HL-60 (cell line): Measurements from ENCODE around the gene MRTFA.
"Not testable (repeated sequence)": the region's sequence is repeated elsewhere in the genome, so short reads cannot be mapped to it uniquely, and the experiment has no call there.

Experiments
- DNase-seq, 2 experiments: peaks; one replicate each; pipeline ENCODE4 v3.0.0-alpha.2; 2010 to 2020; ENCODE audit warnings: low read depth in 1 of 2, low spot score in 1 of 2
- H3K27ac ChIP-seq: fragments of 250-450 bp; sonication (Bioruptor Pico); replicated peaks from 2 replicates; pipeline ENCODE4 v1.5.1; 2020; ENCODE audit warnings: mild to moderate bottlenecking, moderate library complexity
- H3K27me3 ChIP-seq: fragments of 250-450 bp; sonication (Bioruptor Pico); 2 replicates; pipeline ENCODE4 v1.5.1; 2021; ENCODE audit warnings: mild to moderate bottlenecking, moderate library complexity; ENCODE audit not compliant: insufficient read depth, poor library complexity, severe bottlenecking
- H3K4me3 ChIP-seq: replicated peaks from 2 replicates; pipeline ENCODE4 v1.5.1; 2011; ENCODE audit warnings: mild to moderate bottlenecking, control low read depth, low read length; ENCODE audit not compliant: insufficient read depth
- GABPA ChIP-seq: IDR thresholded peaks from 2 replicates; pipeline ENCODE4 v1.6.1; 2012; ENCODE audit warnings: low read depth
- POLR2AphosphoS5 ChIP-seq: IDR thresholded peaks from 2 replicates; pipeline ENCODE4 v1.6.1; 2012; ENCODE audit warnings: low read depth
- SPI1 ChIP-seq: IDR thresholded peaks from 2 replicates; pipeline ENCODE4 v1.6.1; 2012; ENCODE audit warnings: low read depth, mild to moderate bottlenecking, borderline replicate concordance
- TF ChIP-seq, protein P1 (sequence below): IDR thresholded peaks from 2 replicates; pipeline ENCODE4 v1.6.1; 2012; ENCODE audit warnings: low read depth; ENCODE audit not compliant: insufficient replicate concordance
- TF ChIP-seq, protein P2 (sequence below): IDR thresholded peaks from one replicate; pipeline ENCODE4 v1.5.1; 2011; ENCODE audit warnings: low read length, control low read depth, inconsistent platforms; ENCODE audit not compliant: insufficient read depth

Gene MRTFA

DNA sequence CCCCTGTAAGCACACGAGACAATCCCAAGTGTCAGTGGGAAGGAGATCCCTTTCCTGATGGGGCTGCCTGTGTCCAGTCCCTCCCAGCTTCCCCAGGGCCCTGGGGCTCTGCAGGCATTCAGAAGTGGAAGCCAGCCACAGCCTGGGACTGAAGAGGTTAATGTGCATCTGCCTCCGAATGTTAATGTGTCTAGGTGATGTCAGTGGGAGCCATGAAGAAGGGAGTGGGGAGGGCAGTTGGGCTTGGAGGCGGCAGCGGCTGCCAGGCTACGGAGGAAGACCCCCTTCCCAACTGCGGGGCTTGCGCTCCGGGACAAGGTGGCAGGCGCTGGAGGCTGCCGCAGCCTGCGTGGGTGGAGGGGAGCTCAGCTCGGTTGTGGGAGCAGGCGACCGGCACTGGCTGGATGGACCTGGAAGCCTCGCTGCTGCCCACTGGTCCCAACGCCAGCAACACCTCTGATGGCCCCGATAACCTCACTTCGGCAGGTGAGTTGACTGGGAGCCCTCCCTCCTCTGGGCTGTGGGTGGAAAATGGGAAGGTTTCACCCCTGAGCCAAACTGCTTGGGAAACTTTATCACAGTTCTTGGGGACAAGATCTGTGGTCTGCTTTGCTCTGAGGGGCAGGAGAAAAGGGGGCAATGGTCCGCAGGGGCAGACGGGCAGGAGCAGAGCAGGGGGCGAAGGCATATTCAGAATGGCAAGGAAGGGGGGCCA lies 42.9 kb upstream of the MRTFA start, which contains the start of gene MCHR1:
TSS of gene MCHR1 (plus strand) at position 236 of the 715 bp plus-strand sequence. CDS start at position 405, 169 bp downstream.
- H3K27ac ChIP-seq, result no peak within 1 kb of the TSS
- TF ChIP-seq, protein P1, sequence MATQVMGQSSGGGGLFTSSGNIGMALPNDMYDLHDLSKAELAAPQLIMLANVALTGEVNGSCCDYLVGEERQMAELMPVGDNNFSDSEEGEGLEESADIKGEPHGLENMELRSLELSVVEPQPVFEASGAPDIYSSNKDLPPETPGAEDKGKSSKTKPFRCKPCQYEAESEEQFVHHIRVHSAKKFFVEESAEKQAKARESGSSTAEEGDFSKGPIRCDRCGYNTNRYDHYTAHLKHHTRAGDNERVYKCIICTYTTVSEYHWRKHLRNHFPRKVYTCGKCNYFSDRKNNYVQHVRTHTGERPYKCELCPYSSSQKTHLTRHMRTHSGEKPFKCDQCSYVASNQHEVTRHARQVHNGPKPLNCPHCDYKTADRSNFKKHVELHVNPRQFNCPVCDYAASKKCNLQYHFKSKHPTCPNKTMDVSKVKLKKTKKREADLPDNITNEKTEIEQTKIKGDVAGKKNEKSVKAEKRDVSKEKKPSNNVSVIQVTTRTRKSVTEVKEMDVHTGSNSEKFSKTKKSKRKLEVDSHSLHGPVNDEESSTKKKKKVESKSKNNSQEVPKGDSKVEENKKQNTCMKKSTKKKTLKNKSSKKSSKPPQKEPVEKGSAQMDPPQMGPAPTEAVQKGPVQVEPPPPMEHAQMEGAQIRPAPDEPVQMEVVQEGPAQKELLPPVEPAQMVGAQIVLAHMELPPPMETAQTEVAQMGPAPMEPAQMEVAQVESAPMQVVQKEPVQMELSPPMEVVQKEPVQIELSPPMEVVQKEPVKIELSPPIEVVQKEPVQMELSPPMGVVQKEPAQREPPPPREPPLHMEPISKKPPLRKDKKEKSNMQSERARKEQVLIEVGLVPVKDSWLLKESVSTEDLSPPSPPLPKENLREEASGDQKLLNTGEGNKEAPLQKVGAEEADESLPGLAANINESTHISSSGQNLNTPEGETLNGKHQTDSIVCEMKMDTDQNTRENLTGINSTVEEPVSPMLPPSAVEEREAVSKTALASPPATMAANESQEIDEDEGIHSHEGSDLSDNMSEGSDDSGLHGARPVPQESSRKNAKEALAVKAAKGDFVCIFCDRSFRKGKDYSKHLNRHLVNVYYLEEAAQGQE, result no peak
- no peak for TF ChIP-seq POLR2AphosphoS5
- TF ChIP-seq GABPA, result no peak
- TF ChIP-seq, protein P2, sequence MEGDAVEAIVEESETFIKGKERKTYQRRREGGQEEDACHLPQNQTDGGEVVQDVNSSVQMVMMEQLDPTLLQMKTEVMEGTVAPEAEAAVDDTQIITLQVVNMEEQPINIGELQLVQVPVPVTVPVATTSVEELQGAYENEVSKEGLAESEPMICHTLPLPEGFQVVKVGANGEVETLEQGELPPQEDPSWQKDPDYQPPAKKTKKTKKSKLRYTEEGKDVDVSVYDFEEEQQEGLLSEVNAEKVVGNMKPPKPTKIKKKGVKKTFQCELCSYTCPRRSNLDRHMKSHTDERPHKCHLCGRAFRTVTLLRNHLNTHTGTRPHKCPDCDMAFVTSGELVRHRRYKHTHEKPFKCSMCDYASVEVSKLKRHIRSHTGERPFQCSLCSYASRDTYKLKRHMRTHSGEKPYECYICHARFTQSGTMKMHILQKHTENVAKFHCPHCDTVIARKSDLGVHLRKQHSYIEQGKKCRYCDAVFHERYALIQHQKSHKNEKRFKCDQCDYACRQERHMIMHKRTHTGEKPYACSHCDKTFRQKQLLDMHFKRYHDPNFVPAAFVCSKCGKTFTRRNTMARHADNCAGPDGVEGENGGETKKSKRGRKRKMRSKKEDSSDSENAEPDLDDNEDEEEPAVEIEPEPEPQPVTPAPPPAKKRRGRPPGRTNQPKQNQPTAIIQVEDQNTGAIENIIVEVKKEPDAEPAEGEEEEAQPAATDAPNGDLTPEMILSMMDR, result no peak
- TF ChIP-seq SPI1, result no peak
- H3K27me3 ChIP-seq, result peaks cover 12% of the 10 kb centered on the region
- no peak for DNase-seq
- H3K4me3 ChIP-seq, result no peak within 1 kb of the TSS

DNA sequence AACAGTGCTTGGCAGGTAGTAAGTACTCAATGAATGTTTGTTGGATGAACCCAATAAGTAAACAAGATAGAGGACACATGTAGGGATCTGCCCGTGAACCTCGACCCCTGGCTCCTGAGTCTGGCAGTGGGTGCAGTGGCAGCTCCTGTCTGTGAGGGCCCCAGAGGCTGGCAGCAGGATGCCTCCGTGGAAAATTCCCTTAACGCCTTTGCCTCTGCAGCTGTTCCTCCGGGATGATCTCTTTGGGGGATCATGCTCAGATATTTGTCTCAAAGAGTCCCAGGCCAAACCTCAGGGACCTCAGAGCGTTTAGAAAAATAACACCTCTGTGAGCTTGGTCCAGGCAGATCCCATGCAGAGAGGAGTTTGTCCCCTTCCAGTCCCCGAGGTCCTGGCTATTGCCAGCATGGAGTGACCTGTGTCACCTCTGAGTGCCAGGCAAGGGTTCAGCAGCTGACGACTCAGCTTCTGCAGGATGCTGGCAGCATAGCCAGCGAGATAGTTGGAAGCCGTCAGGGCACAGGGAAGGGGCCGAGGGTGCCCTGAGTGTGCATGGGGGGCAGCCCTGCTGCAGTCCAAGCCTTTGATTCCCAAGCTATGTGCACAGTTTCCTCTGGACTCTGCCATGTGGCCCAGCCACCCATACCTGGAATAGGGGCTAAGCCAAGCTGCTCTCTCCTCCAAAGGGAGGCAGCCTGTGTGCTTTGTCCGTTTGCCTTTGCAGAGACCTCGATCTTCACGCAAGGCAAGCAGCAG lies 42.2 kb upstream of the MRTFA start:
- H3K27me3 ChIP-seq, result peaks cover 12% of the 10 kb centered on the region
- no peak overlapping the region for H3K27ac ChIP-seq
- TF ChIP-seq, protein P1, result no peak
- TF ChIP-seq, protein P2, result no peak
- TF ChIP-seq GABPA (no peak), SPI1 (no peak), POLR2AphosphoS5 (no peak)
- no peak for DNase-seq
- no peak overlapping the region for H3K4me3 ChIP-seq

DNA sequence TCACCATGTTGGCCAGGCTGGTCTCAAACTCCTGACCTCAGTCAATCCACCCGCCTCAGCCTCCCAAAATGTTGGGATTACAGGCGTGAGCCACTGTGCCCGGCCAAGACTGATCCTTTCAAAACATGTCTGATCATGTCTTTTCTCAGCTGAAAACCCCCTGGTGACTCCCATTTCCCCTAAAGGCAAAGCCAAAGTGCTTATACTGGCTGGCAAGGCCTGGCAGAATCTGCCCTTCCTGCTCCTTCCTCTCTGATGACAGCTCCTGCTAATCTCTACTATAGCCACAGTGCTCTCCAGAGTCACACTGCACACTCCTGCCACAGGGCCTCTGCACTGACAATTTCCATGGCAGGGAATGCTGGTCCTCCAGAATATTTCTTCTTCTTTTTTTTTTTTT lies 40.1 kb upstream of the MRTFA start:
- H3K27ac ChIP-seq, result no peak overlapping the region
- peaks cover 12% of the 10 kb centered on the region for H3K27me3 ChIP-seq
- DNase-seq, result no peak
- no peak overlapping the region for H3K4me3 ChIP-seq
- TF ChIP-seq POLR2AphosphoS5 (no peak), GABPA (no peak), SPI1 (no peak)
- TF ChIP-seq, protein P2, result no peak
- TF ChIP-seq, protein P1, result no peak

DNA sequence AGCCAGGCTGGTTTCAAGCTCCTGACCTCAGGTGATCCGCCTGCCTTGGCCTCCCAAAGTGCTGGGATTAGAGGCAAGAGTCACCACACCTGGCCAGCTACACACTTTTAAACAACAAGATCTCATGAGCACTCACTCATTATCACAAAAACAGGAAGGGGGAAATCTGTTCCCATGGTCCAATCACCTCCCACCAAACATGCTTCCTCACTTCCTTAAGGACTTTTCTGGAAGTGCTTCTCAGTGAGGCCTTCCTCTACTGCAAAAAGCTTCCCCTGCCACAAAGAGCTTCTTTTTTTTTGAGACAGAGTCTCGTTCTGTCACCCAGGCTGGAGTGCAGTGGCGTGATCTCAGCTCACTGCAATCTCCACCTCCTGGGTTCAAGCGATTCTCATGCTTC lies 39.6 kb upstream of the MRTFA start:
- peaks cover 12% of the 10 kb centered on the region for H3K27me3 ChIP-seq
- H3K4me3 ChIP-seq, DNase-seq, H3K27ac ChIP-seq: not testable (repeated sequence)
